GM12875 (cell line): ENCODE data around the gene ANXA2R.
A peak's percentile ranks its signal among the peaks of the same experiment; 100 is the strongest.

Experiments
- H3K4me3 ChIP-seq: one replicate; pipeline ENCODE4 v1.5.1; 2011; ENCODE audit warnings: low read depth, low read length, control low read depth
- CTCF ChIP-seq: IDR thresholded peaks from 2 replicates; pipeline ENCODE4 v1.5.1; 2011; ENCODE audit warnings: low read depth, mild to moderate bottlenecking, control low read depth, inconsistent platforms, low read length, moderate library complexity, borderline replicate concordance; ENCODE audit not compliant: insufficient read depth

The ANXA2R gene

GRCh38 chr5:43020399-43020746, 19.7 kb downstream of the ANXA2R start:
- H3K4me3 ChIP-seq = peak overlapping the region; percentile 60
- no peak for TF ChIP-seq CTCF

GRCh38 chr5:43019614-43020398, 20.3 kb downstream of the ANXA2R start:
- TF ChIP-seq CTCF = peak; percentile 66
- peak overlapping the region; percentile 60 for H3K4me3 ChIP-seq

GRCh38 chr5:43019291-43019613, 20.9 kb downstream of the ANXA2R start:
- no peak for TF ChIP-seq CTCF
- H3K4me3 ChIP-seq = peak overlapping the region; percentile 60

GRCh38 chr5:43017428-43017815, 22.7 kb downstream of the ANXA2R start:
- TF ChIP-seq CTCF = no peak
- peak overlapping the region; percentile 66 for H3K4me3 ChIP-seq

GRCh38 chr5:43016217-43016779, 23.8 kb downstream of the ANXA2R start:
- peak overlapping the region; percentile 66 for H3K4me3 ChIP-seq
- TF ChIP-seq CTCF = no peak

GRCh38 chr5:43014522-43014921, 25.6 kb downstream of the ANXA2R start:
- H3K4me3 ChIP-seq = no peak overlapping the region
- no peak for TF ChIP-seq CTCF

GRCh38 chr5:43010935-43011315, 29.2 kb downstream of the ANXA2R start:
- no peak for TF ChIP-seq CTCF
- peak overlapping the region; percentile 72 for H3K4me3 ChIP-seq
